ENCODE results near the gene BMERB1.
A peak's percentile ranks its signal among the peaks of the same experiment; 100 is the strongest.
"Not testable (repeated sequence)": the region's sequence is repeated elsewhere in the genome, so short reads cannot be mapped to it uniquely, and the experiment has no call there.

BMERB1 gene

DNA sequence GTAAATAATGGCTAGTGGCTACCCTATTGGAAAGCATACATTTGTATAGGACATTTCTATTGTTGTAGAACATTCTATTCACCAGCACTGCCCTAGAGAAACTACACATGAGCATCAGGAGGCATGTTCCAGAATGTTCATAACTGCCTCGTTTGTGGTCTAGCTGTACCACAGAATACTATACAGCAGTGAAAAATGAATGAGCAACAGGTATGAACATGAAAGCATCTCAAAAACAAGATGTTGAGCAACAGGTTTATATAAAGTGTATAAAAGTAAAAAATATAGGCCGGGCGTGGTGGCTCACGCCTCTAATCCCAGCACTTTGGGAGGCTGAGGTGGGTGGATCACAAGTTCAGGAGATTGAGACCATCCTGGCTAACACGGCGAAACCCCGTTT, 91.7 kb downstream of the BMERB1 start:
- DNase-seq: no peak

DNA sequence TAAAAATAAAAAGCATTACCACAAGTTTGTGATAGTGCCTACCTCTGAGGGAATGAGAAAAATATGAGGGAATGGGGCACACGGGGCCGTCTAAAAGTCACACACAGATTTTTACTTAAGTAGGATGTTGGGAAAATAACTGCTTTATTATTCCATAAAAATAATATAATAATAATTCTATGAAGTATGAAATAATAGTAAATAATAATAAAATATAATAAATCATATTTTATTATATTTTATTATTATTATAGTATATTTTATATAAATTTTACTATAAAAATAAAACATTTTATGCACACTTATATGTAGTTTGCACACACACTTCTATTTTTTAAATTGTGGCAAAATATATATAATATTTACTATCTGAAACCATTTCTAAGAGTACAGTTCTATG, 92.3 kb downstream of the BMERB1 start:
- DNase-seq: no peak

DNA sequence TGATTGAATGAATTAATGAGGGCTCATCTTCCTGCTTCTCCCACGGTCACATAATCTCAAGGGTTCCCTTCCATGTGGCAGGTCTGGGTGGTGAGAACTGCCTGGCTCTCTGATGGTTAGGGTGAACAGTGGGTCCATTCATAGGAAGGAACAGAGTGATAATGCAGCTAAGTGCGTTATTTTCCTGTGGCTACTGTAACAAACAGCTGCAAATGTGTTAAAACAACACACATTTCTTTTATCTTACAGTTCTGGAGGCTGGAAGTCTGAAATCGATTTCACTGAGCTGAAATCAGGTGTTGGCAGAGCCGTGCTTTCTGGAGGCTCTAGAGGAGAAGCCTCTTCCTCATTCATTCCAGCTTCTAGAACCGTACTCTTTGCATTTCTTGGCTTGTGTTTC, 95.3 kb downstream of the BMERB1 start:
- DNase-seq: no peak

DNA sequence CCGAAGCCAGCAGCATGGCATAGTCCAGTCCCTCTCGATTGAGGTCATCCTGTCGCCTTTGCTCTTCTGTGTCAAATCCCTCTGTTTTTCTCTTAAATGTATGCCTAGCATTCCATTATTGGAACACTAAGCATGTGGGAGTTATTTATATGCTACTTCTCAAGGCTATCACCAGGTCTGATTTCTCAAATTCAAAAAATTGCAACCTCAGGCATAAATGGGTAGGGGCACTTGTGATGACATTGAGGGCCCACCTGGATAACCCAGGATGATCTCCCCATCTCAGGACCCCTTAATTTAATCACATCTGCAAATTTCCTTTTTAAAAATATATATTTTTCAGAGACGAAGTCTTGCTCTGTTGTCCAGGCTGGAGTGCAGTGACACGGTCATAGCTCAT, 95.7 kb downstream of the BMERB1 start:
- DNase-seq: no peak

DNA sequence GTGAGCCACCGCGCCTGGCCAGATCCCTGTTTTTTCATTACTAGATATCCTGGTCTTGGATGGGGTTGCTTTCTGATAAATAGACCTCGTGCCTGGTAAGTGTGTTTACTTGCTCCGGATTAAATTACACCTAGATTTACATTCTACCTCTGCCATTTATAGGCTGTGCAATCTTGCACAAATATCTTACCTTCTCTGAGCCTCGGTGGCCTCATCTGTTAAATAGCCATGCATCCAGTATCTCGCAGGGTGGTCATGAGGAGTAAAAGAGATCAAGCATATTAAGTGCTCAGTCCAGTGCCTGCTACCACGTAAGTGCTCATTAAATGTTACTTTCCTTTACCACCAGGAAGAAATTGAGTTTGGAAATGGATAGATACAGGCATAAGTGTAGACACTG, 98.4 kb downstream of the BMERB1 start:
- no peak for DNase-seq

DNA sequence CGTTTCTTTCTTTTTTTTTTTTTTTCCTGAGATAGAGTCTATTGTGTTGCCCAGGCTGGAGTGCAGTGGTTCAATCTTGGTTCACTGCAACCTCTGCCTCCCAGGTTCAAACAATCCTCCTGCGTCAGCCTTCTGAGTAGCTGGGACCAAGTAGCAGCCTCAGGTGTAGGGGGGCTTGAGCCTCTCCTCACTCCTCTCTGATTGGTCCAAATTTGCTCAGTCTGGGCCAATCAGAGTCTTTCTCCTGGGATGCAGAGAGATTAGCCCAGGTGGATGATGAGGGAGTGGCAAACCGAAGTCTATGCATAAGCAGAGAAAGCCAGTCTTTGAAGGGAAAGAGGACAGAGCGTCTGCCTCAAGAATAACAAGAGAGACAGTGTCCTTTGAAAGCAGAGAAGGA, 99.0 kb downstream of the BMERB1 start:
- no peak for DNase-seq

DNA sequence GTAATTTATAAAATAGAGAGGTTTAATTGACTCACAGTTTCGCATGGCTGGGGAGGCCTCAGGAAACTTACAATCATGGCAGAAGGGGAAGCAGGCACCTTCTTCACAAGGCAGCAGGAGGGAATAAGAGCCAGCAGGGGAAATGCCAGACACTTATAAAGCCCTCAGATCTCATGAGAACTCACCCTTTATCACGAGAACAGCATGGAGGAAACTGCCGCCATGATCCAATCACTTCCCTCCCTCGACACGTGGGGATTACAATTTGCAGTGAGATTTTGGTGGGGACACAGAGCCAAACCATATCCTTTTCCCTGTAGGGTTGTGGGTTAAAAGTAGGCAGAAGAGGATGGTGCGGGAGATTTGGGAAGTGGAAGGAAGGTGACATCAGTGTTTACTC, 101.4 kb downstream of the BMERB1 start:
- no peak for DNase-seq

DNA sequence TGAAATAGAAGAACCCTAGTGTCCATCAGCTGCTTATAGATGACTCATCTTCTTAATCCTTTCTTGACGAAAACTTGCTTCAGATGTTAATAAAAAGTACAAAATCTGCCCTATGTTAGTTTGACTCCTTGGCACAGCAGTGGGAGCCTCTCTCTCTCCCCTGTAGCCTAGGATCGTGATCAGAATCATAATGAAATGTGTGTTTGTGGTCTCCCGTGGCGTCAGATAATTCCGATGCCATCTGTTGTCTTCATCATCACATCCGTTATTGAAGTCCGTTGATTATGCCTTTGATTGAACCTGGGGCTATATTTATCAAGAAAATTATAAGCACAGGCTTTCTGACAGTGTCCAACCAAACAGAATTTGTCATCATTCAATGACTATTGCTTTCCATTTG, 102.5 kb downstream of the BMERB1 start:
- no peak for DNase-seq

DNA sequence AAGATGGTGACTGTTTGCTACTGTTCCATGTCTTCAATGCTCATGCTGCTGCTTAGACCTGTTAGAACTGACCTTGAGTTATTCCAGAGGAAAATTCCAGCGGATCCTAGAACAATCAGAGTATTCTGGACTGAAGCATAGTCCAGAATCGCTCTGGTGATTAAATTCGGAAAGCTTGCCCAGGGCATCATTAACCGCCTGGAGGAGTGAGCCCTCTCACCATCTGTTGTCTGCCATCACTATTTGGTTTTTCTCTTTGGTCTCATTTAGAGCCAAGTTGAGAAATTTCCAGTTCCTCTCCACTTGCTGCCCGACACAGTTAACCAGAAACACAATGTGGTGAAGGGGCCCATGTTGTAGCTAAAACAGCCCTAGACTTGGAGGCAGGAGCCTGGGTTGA, 104.1 kb downstream of the BMERB1 start:
- no peak for DNase-seq

DNA sequence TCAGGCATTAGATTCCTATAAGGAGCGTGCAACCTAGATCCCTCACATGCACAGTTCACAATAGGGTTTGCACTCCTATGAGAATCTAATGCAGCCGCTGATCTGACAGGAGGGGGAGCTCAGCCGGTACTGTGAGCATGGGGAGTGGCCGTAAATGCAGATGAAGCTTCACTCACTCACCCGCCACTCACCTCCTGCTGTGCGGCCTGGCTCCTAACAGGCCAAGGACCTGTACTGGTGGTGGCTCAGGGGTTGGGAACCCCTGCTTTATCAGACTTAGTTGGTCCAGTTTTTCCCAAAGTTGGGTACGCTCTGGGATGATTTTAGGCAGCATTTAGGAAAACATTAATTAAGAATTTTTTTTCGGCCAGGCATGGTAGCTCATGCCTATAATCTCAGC, 104.8 kb downstream of the BMERB1 start:
- peak; percentile 92 for DNase-seq

DNA sequence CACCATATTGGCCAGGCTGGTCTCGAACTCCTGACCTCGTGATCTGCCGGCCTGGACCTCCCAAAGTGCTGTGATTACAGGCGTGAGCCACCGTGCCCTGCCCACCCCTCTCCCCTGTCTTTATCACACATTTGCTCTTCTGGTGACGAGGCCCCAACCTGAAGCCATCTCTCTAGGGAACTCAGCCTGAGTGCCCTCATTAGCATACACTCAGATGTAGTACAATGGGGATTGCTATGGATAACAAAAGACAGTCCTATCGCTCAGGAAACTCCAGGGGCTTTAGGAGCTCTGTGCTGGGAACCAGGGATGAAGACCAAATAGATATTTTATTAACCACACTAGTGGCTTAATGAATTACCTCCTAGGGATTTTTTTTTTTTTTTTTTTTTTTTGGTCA, 107.9 kb downstream of the BMERB1 start:
- DNase-seq: no peak

DNA sequence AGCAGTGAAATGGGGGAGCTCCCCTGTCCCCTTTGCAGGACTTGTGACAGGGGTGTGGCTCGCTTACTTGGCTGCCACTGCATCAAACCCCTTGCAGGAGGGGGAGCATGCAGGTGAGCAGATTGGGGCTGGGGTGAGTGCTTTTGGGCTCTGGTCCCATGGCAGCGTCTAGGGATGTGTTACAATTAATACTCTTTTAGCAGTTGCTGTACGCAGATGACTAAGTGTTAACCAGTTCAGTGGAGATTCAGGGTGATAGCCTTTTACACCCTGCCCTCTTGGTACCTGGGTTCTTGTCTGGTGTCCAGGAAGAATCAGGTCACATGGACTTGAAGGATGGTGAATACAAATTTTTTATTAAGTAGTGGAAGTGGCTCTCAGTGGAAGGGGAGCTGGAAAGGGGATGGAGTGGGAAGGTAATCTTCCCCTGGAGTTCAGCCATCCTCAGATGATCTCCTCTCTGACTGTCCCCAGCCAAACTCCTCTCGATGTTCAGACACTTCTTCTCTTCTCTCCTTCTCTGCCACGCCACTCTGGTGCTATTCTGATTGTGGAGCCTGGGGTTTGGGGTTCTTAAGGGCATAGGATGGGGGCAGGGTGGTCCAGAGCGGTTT, 108.5 kb downstream of the BMERB1 start:
- DNase-seq: no peak

DNA sequence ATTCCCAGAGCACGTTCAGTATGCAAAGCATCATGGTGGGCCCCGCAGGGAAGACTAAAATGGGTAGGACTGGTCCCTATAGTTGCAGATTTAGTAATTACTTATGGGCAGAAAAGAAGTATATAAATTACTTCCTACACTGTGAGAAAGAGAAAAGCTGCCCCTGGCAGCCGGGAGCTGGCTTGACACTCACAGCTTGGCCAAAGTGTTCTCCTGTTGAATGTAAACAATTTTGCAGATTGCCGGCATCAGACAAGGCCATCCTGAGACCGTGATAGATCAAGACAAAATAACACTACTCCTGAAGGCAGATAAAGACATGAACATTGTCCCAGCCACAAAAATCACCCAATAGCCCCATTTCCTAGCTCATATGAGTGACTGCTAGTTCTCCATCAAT, 110.0 kb downstream of the BMERB1 start:
- no peak for DNase-seq

DNA sequence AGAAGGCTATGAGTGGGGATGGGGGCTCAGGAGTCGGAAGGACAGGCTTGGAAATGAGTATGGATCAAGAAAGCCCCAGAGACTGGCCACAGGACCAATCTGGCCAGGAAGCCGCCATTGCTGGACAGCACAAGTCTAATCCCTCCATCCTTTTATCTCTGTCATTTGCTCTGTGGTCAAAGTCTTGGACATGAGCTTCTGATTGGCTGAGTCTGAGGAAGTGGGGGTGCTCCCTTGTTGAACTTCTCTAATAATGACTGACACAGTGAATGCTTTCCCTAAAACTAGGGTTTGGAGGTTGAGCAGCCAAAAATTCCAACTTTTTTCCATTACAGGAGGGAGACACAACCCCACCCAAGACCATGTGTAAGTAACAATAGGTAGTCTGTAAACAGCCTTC, 111.2 kb downstream of the BMERB1 start:
- no peak for DNase-seq

DNA sequence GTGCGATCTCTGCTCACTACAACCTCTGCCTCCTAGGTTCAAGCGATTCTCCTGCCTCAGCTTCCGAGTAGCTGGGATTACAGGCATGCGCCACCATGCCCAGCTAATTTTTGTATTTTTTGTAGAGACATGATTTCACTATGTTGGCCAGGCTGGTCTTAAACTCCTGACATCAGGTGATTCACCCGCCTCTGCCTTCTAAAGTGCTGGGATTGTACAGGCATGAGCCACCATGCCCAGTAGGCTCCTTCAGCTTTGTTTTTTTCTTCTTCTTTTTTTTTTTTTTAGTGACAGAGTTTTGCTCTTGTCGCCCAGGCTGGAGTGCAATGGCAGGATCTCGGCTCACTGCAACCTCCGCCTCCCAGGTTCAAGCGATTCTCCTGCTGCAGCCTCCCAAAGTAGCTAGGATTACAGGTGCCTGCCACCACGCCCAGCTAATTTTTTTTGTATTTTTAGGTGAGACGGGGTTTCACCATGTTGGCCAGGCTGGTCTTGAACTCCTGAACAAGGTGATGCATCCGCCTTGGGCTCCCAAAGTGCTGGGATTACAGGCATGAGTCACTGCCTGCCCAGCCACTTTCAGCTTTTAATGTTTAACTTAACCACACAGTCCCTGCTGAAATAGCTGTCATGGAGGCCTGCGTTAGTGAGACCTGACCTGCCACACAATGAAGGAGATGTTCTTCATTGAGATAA, 112.8 kb downstream of the BMERB1 start:
- not testable (repeated sequence) for DNase-seq

DNA sequence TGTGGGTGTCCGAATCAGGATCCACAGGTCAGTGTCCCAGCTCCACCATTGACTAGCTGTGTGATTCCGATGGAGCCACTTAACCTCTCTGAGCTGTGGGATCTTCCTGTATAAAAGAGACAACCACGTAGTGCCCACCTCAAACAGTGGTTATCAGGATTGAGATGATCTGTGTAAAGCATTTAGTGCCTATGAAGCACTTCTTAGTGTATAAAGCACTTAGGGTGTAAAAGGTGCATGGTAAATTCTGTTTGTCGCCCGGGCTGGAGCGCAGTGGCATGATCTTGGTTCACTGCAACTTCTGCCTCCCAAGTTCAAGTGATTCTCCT, 113.3 kb downstream of the BMERB1 start:
- no peak for DNase-seq

DNA sequence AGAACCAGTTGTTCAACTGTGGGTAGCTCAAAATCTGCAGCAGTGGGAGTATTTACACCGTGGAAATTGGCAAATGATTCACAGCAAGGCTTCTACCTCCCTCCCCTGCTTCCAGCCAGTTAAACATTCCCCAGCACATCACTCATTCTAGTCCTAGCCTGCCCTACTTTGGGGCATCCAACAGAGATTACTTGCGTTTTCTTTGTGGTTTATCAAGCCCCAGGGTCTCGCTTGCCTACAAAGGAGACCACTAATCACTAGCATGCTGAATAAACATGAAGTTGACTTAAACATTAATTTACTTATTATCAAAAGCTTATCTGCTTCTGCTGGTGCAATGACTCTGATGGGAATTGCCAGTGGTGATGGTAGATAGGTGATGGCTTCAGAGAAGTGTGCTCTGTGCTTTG, 114.1 kb downstream of the BMERB1 start:
- no peak for DNase-seq

DNA sequence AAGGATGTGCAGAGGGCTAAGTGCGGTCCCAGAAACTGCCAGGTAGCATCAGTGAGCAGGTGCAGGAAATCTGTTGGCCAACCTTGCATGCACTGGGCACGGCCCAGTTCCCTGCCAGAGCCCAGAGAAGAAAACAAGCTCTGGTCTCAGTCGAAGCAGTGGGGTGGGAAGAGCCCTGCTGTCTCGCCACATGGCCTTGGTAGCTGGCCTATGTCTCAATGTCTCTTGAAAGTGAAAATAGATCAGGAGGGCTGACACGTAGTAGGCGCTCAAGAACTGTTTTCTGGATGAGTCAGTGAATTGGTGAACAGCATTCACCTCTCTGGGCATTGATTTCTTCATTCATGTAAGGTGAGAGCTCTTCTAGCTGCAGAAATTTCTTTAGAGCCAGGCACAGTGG, 118.1 kb downstream of the BMERB1 start:
- no peak for DNase-seq

DNA sequence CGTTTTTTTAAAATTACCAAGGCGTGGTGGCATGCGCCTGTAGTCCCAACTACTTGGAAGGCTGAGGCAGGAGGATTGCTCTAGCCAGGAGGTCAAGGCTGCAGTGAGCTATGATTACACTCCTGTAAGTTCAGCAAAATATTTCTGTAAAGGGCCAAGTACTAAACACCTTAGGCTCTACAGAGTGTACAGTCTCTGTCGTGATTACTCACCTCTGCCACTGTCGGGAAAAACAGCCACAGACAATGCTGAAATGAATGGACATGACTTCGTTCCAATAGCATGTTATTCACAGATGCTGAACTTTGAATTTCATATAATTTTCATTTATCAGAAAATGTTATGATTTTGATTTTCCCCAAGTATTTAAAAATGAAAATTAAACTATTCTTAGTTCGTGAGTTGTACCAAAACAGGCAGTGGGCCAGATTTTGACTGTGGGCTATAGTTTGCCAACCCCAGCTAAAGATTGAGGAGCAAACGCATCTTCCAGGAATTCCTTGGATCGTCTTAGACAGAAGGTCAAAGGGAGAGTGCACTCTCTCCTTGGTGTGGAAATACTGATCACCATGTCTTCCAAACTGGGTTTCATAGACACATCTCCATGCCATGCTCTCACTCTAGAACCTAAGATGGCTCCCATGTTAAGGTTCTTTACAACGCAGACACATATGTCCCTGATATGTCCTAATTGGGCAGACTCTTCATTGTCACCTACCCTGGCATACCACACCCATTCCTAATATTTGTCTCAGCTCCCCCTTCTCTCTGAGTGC, 119.1 kb downstream of the BMERB1 start:
- no peak for DNase-seq

DNA sequence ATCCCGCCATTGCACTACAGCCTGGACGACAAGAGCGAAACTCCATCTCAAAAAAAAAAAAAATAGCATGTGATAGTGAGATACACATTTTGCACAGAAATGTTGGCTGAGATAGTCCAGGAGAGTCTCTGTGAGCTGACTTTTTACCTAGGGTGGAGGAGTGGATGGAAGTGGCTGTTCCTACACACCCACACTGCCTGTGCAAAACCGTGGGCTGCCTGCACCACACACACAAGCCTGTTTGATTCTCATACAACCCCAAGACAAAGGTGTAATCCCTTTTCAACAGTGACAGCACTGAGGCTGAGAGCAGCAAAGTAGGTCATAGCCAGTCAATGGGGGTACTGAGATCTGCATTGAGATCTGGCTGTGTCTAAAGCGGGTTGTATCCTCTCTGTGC, 121.7 kb downstream of the BMERB1 start:
- no peak for DNase-seq

DNA sequence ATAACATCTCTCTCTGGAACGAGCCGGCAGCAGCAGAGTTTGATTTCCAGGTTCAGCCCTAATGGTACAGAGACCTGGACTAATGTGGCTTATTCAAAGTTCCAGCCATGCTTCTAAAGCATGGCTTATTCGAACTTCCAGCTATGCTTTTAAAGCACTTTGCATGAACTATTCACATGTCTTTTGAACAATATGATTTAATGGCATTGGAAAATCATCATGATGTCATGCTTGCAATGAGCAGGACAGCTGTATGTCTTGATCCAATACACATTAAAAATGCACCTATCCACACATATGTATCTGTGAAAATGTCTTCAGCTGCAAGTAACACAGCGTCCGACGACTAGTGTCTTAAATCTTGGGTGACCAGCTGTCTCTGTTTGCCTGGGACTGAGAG, 122.9 kb downstream of the BMERB1 start:
- no peak for DNase-seq

DNA sequence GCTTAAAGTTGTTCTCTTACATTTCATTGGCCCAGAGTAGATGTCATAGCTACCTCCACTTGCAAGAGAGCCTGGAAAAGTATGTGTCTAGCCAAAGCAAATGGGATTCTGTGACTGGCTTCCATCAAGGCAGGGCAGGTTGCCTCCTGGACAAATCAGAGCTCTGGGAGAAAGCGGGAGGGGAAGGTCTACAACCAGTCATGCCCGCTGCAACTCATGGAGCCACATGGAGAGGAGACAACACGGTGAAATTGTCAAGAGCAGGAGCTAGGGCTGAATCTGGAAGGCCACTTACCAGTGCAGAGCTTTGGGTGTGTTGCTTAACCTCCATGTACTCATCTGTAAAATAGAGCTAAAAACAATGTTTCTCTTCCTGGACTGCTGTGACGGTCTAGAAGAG, 124.8 kb downstream of the BMERB1 start:
- no peak for DNase-seq

DNA sequence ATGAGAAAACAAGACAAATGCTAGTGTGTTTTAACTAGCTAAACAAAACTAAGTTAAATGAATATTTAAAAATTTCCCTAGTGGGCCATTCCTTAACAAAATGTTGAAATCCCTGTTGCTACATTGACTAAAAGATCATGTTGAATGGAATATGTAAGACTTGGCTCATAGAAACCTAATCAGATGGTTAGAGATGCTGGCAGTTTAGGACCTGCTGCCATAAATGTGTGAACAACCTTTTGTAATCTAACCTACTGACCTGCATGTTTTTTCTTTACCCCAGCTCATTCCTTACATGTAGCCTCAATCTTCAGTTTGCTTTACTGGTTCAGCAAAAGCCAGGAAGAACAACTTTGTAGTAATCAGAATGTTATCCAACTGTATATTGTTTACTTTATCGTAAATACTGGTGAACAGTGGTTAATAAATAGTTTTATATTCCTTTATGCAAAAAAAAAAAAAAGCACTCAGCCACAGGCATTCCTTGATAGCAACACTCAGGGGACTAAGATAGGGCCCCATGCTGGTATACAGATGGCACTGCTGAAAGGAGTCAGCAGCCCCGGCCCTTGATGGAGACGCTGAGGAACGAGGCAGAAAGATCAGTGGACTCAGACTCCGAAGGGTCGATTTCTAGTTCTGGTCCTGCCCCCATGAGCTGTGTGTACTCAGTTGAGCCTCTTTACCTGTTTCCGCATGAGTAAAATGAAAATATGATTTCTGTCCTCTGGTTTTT, 130.4 kb downstream of the BMERB1 start:
- no peak for DNase-seq

DNA sequence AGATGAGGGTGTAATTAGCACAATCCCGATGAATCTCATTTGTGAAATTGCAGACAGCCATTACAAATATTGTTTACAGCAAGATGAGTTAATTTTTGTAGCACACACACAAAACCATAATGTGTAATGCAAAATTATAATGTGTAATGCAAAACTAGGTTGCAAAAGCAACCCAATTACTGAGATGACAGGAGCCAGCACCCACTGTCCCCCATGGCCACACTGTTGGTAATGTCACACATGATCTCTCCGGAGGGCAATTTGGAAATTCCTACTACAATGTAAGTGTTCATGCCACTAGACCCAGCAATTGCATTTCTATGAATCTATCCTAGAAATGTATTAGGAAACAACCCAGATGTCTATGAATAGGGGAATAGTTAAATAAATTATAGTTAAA, 131.7 kb downstream of the BMERB1 start:
- no peak for DNase-seq

Data from NCI-H510A treated with DMSO at 0.1 percent for 48 hours (cell line).